Thoracic aorta (tissue), 2 donors: ENCODE measurements around the gene LONRF2. TPM values are rescaled to one million over a fixed set of nuclear protein-coding genes. Genes with fewer than 3 reads are reported as not detected.

Experiments used
- ATAC-seq: fragments of 150-250 bp; one replicate; pipeline ENCODE4 v1.8.0; 2017; ENCODE audit warnings: low read depth; ENCODE audit not compliant: insufficient number of reproducible peaks, low FRiP score
- DNase-seq: peaks from one replicate; pipeline ENCODE4 v3.0.0-alpha.2; 2020; ENCODE audit warnings: low spot score
- H3K27ac ChIP-seq, 2 donors: fragments of 200-600 bp; sonication (generic); 1 replicate in 1 of 2; 2 replicates in 1 of 2; pipeline ENCODE4 v1.5.1; 2016; ENCODE audit warnings: mild to moderate bottlenecking in 2 of 2, moderate library complexity in 2 of 2
- H3K27me3 ChIP-seq: fragments of 200-600 bp; sonication (generic); replicated peaks from 2 replicates; pipeline ENCODE4 v1.6.0; 2016; ENCODE audit warnings: mild to moderate bottlenecking; ENCODE audit not compliant: insufficient read depth
- H3K36me3 ChIP-seq: fragments of 200-600 bp; sonication (generic); one replicate; pipeline ENCODE4 v1.5.1; 2016
- H3K4me1 ChIP-seq, 2 donors: fragments of 200-600 bp; sonication (generic); 1 replicate in 1 of 2; 2 replicates in 1 of 2; pipeline versions ENCODE4 v1.5.1 to v1.6.0; 2016; ENCODE audit warnings: low read depth in 2 of 2, mild to moderate bottlenecking in 1 of 2; ENCODE audit not compliant: control insufficient read depth in 1 of 2
- H3K4me3 ChIP-seq: fragments of 200-600 bp; sonication (generic); 2 replicates; pipeline ENCODE4 v1.5.1; 2016; ENCODE audit warnings: mild to moderate bottlenecking
- H3K9me3 ChIP-seq: fragments of 200-600 bp; sonication (generic); 2 replicates; pipeline ENCODE4 v1.5.1; 2016
- CTCF ChIP-seq: fragments of 200-600 bp; sonication (generic); IDR thresholded peaks from one replicate; pipeline ENCODE4 v1.5.1; 2019; ENCODE audit warnings: antibody characterized with exemption
- total RNA-seq, 2 donors: library from RNA; depleted of rRNA; stranded (reverse); fragments of >200 nt; gene quantifications; one replicate each; pipeline versions ENCODE4 v1.1.0 to v1.2.3, GENCODE V29; 2016

Gene LONRF2
- total RNA-seq, 2 donors from 2014 or later = 7.0 to 17.4 TPM

DNA sequence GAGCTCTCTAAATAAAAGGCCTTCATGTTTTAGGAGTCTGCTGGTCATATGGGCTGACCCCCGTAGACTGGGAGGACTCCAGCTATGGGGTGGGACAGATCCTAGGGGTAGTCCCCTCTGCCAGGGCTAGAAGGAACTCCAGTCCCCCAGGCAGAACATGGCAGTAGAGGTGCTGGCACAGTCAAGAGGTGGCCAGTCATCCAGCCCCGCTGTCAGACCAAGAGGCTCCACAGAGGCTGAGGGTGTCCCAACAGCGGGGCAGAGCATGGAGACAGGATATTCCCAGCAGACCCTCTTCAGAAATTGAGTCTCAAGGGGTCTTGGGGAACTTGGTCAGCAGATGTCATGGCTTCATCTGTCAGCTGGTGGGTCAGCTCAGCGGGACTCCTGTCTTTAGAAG lies 76.6 kb downstream of the LONRF2 start:
- Histone ChIP-seq H3K36me3 (no peaks in the 10 kb centered on the region), H3K27me3 (no peaks in the 10 kb centered on the region), H3K27ac (no peak overlapping the region), H3K4me3 (no peak overlapping the region), H3K9me3 (no peaks in the 10 kb centered on the region), H3K4me1 (peaks cover 0 to 6% of the 10 kb centered on the region in 2 donors)
- no peak for TF ChIP-seq CTCF
- no peak for ATAC-seq
- no peak for DNase-seq

GRCh38 chr2:100244881-100245605 lies 77.3 kb downstream of the LONRF2 start:
- ATAC-seq = no peak
- no peak for TF ChIP-seq CTCF
- Histone ChIP-seq H3K27ac (no peak overlapping the region), H3K4me1 (peaks cover 0 to 6% of the 10 kb centered on the region in 2 donors), H3K9me3 (no peaks in the 10 kb centered on the region), H3K4me3 (no peak overlapping the region), H3K27me3 (no peaks in the 10 kb centered on the region), H3K36me3 (no peaks in the 10 kb centered on the region)
- DNase-seq = no peak

GRCh38 chr2:100243631-100244030 lies 78.7 kb downstream of the LONRF2 start:
- Histone ChIP-seq H3K4me1 (peaks cover 0 to 6% of the 10 kb centered on the region in 2 donors), H3K4me3 (no peak overlapping the region), H3K27ac (no peak overlapping the region), H3K9me3 (no peaks in the 10 kb centered on the region), H3K27me3 (no peaks in the 10 kb centered on the region), H3K36me3 (no peaks in the 10 kb centered on the region)
- TF ChIP-seq CTCF = no peak
- DNase-seq (no peak), ATAC-seq (no peak)

- no peak for ATAC-seq
- H3K36me3 ChIP-seq = no peaks in the 10 kb centered on the region
These were observed 79.2 kb downstream of the LONRF2 start for GRCh38 chr2:100242891-100243619.

More at GRCh38 chr2:100242891-100243619, 79.2 kb downstream of the LONRF2 start:
- TF ChIP-seq CTCF = peak; percentile 70
- no peaks in the 10 kb centered on the region for H3K27me3 ChIP-seq
- H3K27ac ChIP-seq = no peak overlapping the region
- H3K4me1 ChIP-seq = peaks cover 0 to 6% of the 10 kb centered on the region in 2 donors
- no peak for DNase-seq
- no peaks in the 10 kb centered on the region for H3K9me3 ChIP-seq
- H3K4me3 ChIP-seq = no peak overlapping the region
